ENCODE results near the gene CD300C. TPM values are rescaled to one million over a fixed set of nuclear protein-coding genes. Genes with fewer than 3 reads are reported as not detected.

CD300C gene
- total RNA-seq, 1 donor from 2014 or later: 0.27 TPM

DNA sequence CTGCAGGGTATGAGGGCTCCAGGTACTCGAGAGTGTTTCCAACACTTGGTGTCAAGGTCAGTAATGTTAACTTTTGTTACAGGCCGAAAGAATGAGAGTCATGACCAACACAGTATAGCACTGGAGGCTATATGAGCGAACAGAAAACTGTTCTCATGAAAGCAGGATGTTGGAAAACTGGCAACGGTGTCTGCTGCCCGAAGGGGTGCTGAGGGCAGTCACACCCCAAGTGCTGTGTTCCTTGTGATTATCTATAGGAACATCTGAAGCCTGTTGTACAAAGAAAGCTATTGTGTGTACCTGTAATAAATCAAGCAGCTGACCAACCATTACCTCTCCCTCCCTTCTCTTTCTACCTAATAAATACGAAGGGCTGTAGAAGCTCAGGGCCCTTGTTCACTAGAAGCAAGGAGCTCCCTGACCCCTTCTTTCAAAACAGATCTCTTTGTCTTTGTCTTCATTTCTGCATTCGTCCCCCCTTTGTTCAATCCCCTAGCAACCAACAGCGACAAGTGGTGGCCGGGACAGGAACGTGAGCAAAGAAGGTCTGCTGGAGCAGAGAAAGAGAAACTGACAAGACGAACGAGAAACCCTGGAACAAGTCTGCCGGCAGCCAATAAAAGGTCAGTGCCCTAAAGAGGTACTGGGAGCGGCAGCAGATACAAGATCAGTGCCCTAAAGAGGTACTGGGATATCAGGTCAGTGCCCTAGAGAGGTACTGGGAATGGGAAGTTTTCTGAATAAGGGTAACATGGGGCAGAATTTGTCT, 38.6 kb upstream of the CD300C start:
- Mint-ChIP-seq H3K27me3 (ENCODE audit: low read depth, unreplicated experiment) (peaks cover 15% of the 10 kb centered on the region), H3K4me3 (ENCODE audit: unreplicated experiment) (no peak overlapping the region), H3K27ac (ENCODE audit: unreplicated experiment) (no peak overlapping the region), H3K4me1 (ENCODE audit: low read depth, unreplicated experiment) (no peaks in the 10 kb centered on the region), H3K36me3 (ENCODE audit: low read depth, unreplicated experiment) (no peaks in the 10 kb centered on the region), H3K9me3 (ENCODE audit: unreplicated experiment) (peaks cover 12% of the 10 kb centered on the region)
- no peak overlapping the region for H2AFZ ChIP-seq (ENCODE audit: low read depth, low read length)
- H3K9me3 ChIP-seq (ENCODE audit: insufficient read depth, low read depth, low read length): peaks cover 7% of the 10 kb centered on the region
- H3K9ac ChIP-seq (ENCODE audit: low read length): no peak overlapping the region
- FAIRE-seq (no peak), DNase-seq (ENCODE audit: low read depth) (no peak)
- no peak overlapping the region for H3K4me3 ChIP-seq (ENCODE audit: insufficient read depth, low read depth, low read length)
- TF ChIP-seq EZH2 (IDR thresholded peaks at IDR 0.05; ENCODE audit: insufficient read depth, low read length): no peak
- TF ChIP-seq, protein P1, sequence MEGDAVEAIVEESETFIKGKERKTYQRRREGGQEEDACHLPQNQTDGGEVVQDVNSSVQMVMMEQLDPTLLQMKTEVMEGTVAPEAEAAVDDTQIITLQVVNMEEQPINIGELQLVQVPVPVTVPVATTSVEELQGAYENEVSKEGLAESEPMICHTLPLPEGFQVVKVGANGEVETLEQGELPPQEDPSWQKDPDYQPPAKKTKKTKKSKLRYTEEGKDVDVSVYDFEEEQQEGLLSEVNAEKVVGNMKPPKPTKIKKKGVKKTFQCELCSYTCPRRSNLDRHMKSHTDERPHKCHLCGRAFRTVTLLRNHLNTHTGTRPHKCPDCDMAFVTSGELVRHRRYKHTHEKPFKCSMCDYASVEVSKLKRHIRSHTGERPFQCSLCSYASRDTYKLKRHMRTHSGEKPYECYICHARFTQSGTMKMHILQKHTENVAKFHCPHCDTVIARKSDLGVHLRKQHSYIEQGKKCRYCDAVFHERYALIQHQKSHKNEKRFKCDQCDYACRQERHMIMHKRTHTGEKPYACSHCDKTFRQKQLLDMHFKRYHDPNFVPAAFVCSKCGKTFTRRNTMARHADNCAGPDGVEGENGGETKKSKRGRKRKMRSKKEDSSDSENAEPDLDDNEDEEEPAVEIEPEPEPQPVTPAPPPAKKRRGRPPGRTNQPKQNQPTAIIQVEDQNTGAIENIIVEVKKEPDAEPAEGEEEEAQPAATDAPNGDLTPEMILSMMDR (IDR thresholded peaks at IDR 0.05; ENCODE audit: insufficient read depth, low read depth, low read length): no peak
- H3K27ac ChIP-seq (ENCODE audit: low read depth, low read length): no peak overlapping the region
- H3K36me3 ChIP-seq (ENCODE audit: insufficient read depth, low read length): no peaks in the 10 kb centered on the region
- H3K27me3 ChIP-seq (ENCODE audit: insufficient read depth, low read length): no peaks in the 10 kb centered on the region
- no peak overlapping the region for H3K4me2 ChIP-seq (ENCODE audit: low read length)
- H3K79me2 ChIP-seq (ENCODE audit: insufficient read depth, low read length): no peaks in the 10 kb centered on the region
- no peaks in the 10 kb centered on the region for H3K4me1 ChIP-seq (ENCODE audit: insufficient read depth, low read length)
- H4K20me1 ChIP-seq (ENCODE audit: insufficient read depth, low read length): no peaks in the 10 kb centered on the region

DNA sequence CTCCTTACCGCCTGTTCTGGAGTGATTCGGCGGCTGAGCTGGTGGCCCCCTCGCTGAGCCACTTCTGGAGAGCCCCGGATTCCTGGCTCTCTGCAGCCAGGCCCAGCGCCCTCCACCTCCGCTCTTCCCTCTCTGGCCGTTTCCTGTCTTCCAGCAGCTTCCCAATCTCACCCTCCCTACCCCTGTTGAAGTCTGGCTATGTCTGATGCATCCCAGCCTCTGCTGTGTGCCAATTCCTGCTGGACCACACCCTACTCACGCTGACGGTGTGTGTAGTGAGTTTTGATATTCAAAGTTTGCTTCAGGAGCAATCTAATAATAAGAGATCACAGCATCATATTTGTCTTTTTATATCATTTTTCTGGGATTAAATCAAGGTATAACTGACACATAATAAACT, 36.7 kb upstream of the CD300C start:
- H3K36me3 Mint-ChIP-seq (ENCODE audit: low read depth, unreplicated experiment): no peaks in the 10 kb centered on the region
- H3K27me3 ChIP-seq (ENCODE audit: insufficient read depth, low read length): no peaks in the 10 kb centered on the region
- FAIRE-seq (no peak), DNase-seq (ENCODE audit: low read depth) (no peak)
- no peak overlapping the region for H3K27ac ChIP-seq (ENCODE audit: low read depth, low read length)
- H3K36me3 ChIP-seq (ENCODE audit: insufficient read depth, low read length): no peaks in the 10 kb centered on the region
- no peaks in the 10 kb centered on the region for H3K79me2 ChIP-seq (ENCODE audit: insufficient read depth, low read length)
- peaks cover 8% of the 10 kb centered on the region for H3K9me3 Mint-ChIP-seq (ENCODE audit: unreplicated experiment)
- H3K27me3 Mint-ChIP-seq (ENCODE audit: low read depth, unreplicated experiment): peaks cover 11% of the 10 kb centered on the region
- no peaks in the 10 kb centered on the region for H3K4me1 ChIP-seq (ENCODE audit: insufficient read depth, low read length)
- H2AFZ ChIP-seq (ENCODE audit: low read depth, low read length): no peak overlapping the region
- no peak overlapping the region for H3K4me3 ChIP-seq (ENCODE audit: insufficient read depth, low read depth, low read length)
- no peak overlapping the region for H3K27ac Mint-ChIP-seq (ENCODE audit: unreplicated experiment)
- no peak overlapping the region for H3K9ac ChIP-seq (ENCODE audit: low read length)
- H3K9me3 ChIP-seq (ENCODE audit: insufficient read depth, low read depth, low read length): peaks cover 7% of the 10 kb centered on the region
- no peak overlapping the region for H3K4me2 ChIP-seq (ENCODE audit: low read length)
- no peaks in the 10 kb centered on the region for H4K20me1 ChIP-seq (ENCODE audit: insufficient read depth, low read length)
- H3K4me1 Mint-ChIP-seq (ENCODE audit: low read depth, unreplicated experiment): no peaks in the 10 kb centered on the region
- H3K4me3 Mint-ChIP-seq (ENCODE audit: unreplicated experiment): no peak overlapping the region
- no peak for TF ChIP-seq EZH2 (IDR thresholded peaks at IDR 0.05; ENCODE audit: insufficient read depth, low read length)
- TF ChIP-seq, protein P1 (IDR thresholded peaks at IDR 0.05; ENCODE audit: insufficient read depth, low read depth, low read length): no peak

DNA sequence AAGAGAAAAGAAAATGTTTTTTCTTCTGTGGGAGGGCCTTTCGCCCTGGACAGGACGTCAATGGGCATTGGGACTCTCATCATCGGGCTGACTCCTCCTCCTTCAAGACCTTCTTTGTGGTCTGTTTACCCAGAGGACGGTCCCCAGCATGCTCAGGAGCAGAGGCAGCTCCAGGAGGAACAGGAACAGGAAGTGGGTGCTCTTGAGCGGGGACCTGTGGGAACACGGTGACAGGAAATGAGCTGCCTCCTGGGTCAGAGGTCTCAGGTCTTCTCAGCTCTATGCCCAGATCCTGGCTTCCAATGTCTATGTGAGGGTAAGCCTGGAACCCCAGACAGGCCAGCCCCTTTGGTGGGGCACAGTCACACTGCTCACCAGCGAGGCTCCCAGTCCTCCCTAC, 34.0 kb upstream of the CD300C start:
- no peaks in the 10 kb centered on the region for H3K36me3 Mint-ChIP-seq (ENCODE audit: low read depth, unreplicated experiment)

More for the DNA sequence above, 34.0 kb upstream of the CD300C start:
- Histone ChIP-seq H4K20me1 (ENCODE audit: insufficient read depth, low read length) (no peaks in the 10 kb centered on the region), H3K4me1 (ENCODE audit: insufficient read depth, low read length) (no peaks in the 10 kb centered on the region), H2AFZ (ENCODE audit: low read depth, low read length) (no peak overlapping the region), H3K4me3 (ENCODE audit: insufficient read depth, low read depth, low read length) (no peak overlapping the region), H3K27ac (ENCODE audit: low read depth, low read length) (no peak overlapping the region), H3K36me3 (ENCODE audit: insufficient read depth, low read length) (no peaks in the 10 kb centered on the region), H3K27me3 (ENCODE audit: insufficient read depth, low read length) (no peaks in the 10 kb centered on the region), H3K9ac (ENCODE audit: low read length) (no peak overlapping the region), H3K9me3 (ENCODE audit: insufficient read depth, low read depth, low read length) (peaks cover 7% of the 10 kb centered on the region), H3K4me2 (ENCODE audit: low read length) (no peak overlapping the region), H3K79me2 (ENCODE audit: insufficient read depth, low read length) (no peaks in the 10 kb centered on the region)
- H3K4me3 Mint-ChIP-seq (ENCODE audit: unreplicated experiment): no peak overlapping the region
- no peak for DNase-seq (ENCODE audit: low read depth)
- no peak for TF ChIP-seq EZH2 (IDR thresholded peaks at IDR 0.05; ENCODE audit: insufficient read depth, low read length)
- TF ChIP-seq, protein P1 (IDR thresholded peaks at IDR 0.05; ENCODE audit: insufficient read depth, low read depth, low read length): no peak
- peaks cover 19% of the 10 kb centered on the region for H3K27me3 Mint-ChIP-seq (ENCODE audit: low read depth, unreplicated experiment)
- H3K4me1 Mint-ChIP-seq (ENCODE audit: low read depth, unreplicated experiment): no peaks in the 10 kb centered on the region
- H3K9me3 Mint-ChIP-seq (ENCODE audit: unreplicated experiment): peaks cover 6% of the 10 kb centered on the region
- no peak for FAIRE-seq
- H3K27ac Mint-ChIP-seq (ENCODE audit: unreplicated experiment): no peak overlapping the region

Measured in astrocyte (in vitro differentiated cells and primary cell).